A549 (cell line): ENCODE results near the gene ABCC4. TPM values are rescaled to one million over a fixed set of nuclear protein-coding genes. Genes with fewer than 3 reads are reported as not detected.
A peak's percentile ranks its signal among the peaks of the same experiment; 100 is the strongest.

ENCODE experiments used
- ATAC-seq, 2 experiments: fragments of 200-7000 bp in 1 of 2; fragments of >200 bp in 1 of 2; cut with Nextera tagmentation in 1 of 2; cut with Tn5 transposase in 1 of 2; 3 replicates each; pipeline versions ENCODE4 v1.8.0 to v1.9.1; 2018 to 2020; ENCODE audit warnings: mild to moderate bottlenecking in 1 of 2, moderate library complexity in 1 of 2
- CTCF ChIA-PET: fragments of 300-600 bp; sonication (Branson Sonifier 250); formaldehyde crosslinking; extraction: SDS; loops from one replicate; lab custom pipeline; 2021; ENCODE audit warnings: antibody characterized with exemption, inconsistent platforms; lab: Yijun Ruan, JAX
- POLR2A ChIA-PET: fragments of 350-600 bp; formaldehyde crosslinking; extraction: SDS; loops from one replicate; lab custom pipeline; 2021; ENCODE audit warnings: antibody characterized with exemption, inconsistent platforms; lab: Yijun Ruan, JAX
- DNase-seq, 2 experiments: peaks; one replicate each; pipeline versions ENCODE4 v3.0.0 to v3.0.0-alpha.2; 2011 to 2016; ENCODE audit warnings: low read depth in 1 of 2, low spot score in 1 of 2
- FAIRE-seq: peaks from 2 replicates; lab custom pipeline; 2011; peaks lifted over from hg19 to GRCh38; lab: Jason Lieb, UNC
- H3K27ac ChIP-seq, 2 experiments: fragments of >200 bp; sonication (Bioruptor Twin); formaldehyde crosslinking; 3 replicates each; pipeline ENCODE4 v1.5.1; 2016 to 2017
- H3K4me1 ChIP-seq: fragments of >200 bp; sonication (Bioruptor Twin); formaldehyde crosslinking; 3 replicates; pipeline ENCODE4 v1.6.1; 2016
- H3K4me2 ChIP-seq: fragments of >200 bp; sonication (Bioruptor Twin); formaldehyde crosslinking; 3 replicates; pipeline ENCODE4 v1.6.1; 2016
- H3K4me3 ChIP-seq: fragments of >200 bp; sonication (Bioruptor Twin); formaldehyde crosslinking; 3 replicates; pipeline ENCODE4 v1.5.1; 2016
- H3K9me3 ChIP-seq: fragments of >200 bp; sonication (Bioruptor Twin); formaldehyde crosslinking; 3 replicates; pipeline ENCODE4 v1.6.1; 2016
- BCL3 ChIP-seq: fragments of >200 bp; sonication (Bioruptor Twin); formaldehyde crosslinking; IDR thresholded peaks from 3 replicates; pipeline ENCODE4 v1.6.1; 2016
- CBX2 ChIP-seq: fragments of 200-600 bp; sonication (generic); IDR thresholded peaks from 2 replicates; pipeline ENCODE4 v1.6.1; 2016; ENCODE audit warnings: low read depth, mild to moderate bottlenecking, borderline replicate concordance
- CEBPB ChIP-seq, 2 experiments: fragments of >200 bp in 1 of 2; sonication (Bioruptor Twin) in 1 of 2; formaldehyde crosslinking in 1 of 2; IDR thresholded peaks; 2 replicates each; pipeline ENCODE4 v1.6.1; 2012 to 2016
- E2F6 ChIP-seq: IDR thresholded peaks from 2 replicates; pipeline ENCODE4 v1.6.1; 2012; ENCODE audit warnings: low read depth, borderline replicate concordance
- ESRRA ChIP-seq: fragments of 150-350 bp; IDR thresholded peaks from 2 replicates; pipeline ENCODE4 v1.6.1; 2014; ENCODE audit warnings: mild to moderate bottlenecking, low read length, borderline replicate concordance
- FOXS1 ChIP-seq: fragments of 250-450 bp; sonication (Bioruptor Pico); IDR thresholded peaks from 2 replicates; pipeline ENCODE4 v1.5.0; 2020; ENCODE audit warnings: mild to moderate bottlenecking, moderate library complexity
- JUN ChIP-seq, 2 experiments: fragments of >200 bp; sonication (Bioruptor Twin); formaldehyde crosslinking; IDR thresholded peaks; 2 replicates in 1 of 2; 3 replicates in 1 of 2; pipeline ENCODE4 v1.6.1; 2016 to 2017
- JUNB ChIP-seq: fragments of >200 bp; sonication (Bioruptor Twin); formaldehyde crosslinking; IDR thresholded peaks from 2 replicates; pipeline ENCODE4 v1.6.1; 2016
- MAFK ChIP-seq: fragments of 450-650 bp; IDR thresholded peaks from 2 replicates; pipeline ENCODE4 v1.6.1; 2014; ENCODE audit not compliant: partially characterized antibody
- NR3C1 ChIP-seq: fragments of >200 bp; sonication (Bioruptor Twin); formaldehyde crosslinking; IDR thresholded peaks from 3 replicates; pipeline ENCODE4 v1.6.1; 2017
- PBX3 ChIP-seq: IDR thresholded peaks from 2 replicates; pipeline ENCODE4 v1.6.1; 2012
- PHF8 ChIP-seq: fragments of 200-600 bp; sonication (generic); IDR thresholded peaks from 2 replicates; pipeline ENCODE4 v1.6.1; 2016; ENCODE audit warnings: low read depth, mild to moderate bottlenecking, antibody characterized with exemption, moderate library complexity, borderline replicate concordance
- RAD21 ChIP-seq, 2 experiments: fragments of >200 bp in 1 of 2; sonication (Bioruptor Twin) in 1 of 2; formaldehyde crosslinking in 1 of 2; IDR thresholded peaks in 1 of 2; conservative IDR thresholded peaks in 1 of 2; 2 replicates in 1 of 2; 3 replicates in 1 of 2; pipeline ENCODE4 v1.6.1; 2012 to 2018; ENCODE audit warnings: inconsistent platforms in 1 of 2
- RCOR1 ChIP-seq: fragments of 150-350 bp; IDR thresholded peaks from 2 replicates; pipeline ENCODE4 v1.6.1; 2014; ENCODE audit warnings: antibody characterized with exemption, low read length, low read depth
- REST ChIP-seq: fragments of 200-600 bp; sonication (generic); IDR thresholded peaks from 2 replicates; pipeline ENCODE4 v1.6.1; 2016; ENCODE audit warnings: antibody characterized with exemption, mild to moderate bottlenecking, moderate library complexity
- SREBF2 ChIP-seq: fragments of 450-650 bp; IDR thresholded peaks from 2 replicates; pipeline ENCODE4 v1.6.1; 2014; ENCODE audit warnings: mild to moderate bottlenecking, moderate library complexity
- TFCP2L1 ChIP-seq: fragments of 250-450 bp; sonication (Bioruptor Pico); IDR thresholded peaks from 2 replicates; pipeline ENCODE4 v1.5.0; 2021; ENCODE audit warnings: mild to moderate bottlenecking
- TP53 ChIP-seq: fragments of 250-450 bp; sonication (Bioruptor Pico); IDR thresholded peaks from 2 replicates; pipeline ENCODE4 v1.5.0; 2021; ENCODE audit warnings: mild to moderate bottlenecking, moderate library complexity
- USF2 ChIP-seq: fragments of 450-650 bp; IDR thresholded peaks from 2 replicates; pipeline ENCODE4 v1.6.1; 2014; ENCODE audit warnings: antibody characterized with exemption
- ZC3H11A ChIP-seq: fragments of 450-650 bp; IDR thresholded peaks from 2 replicates; pipeline ENCODE4 v1.6.1; 2014; ENCODE audit warnings: antibody characterized with exemption, mild to moderate bottlenecking
- ZNF302 ChIP-seq: fragments of 250-450 bp; sonication (Bioruptor Pico); IDR thresholded peaks from 2 replicates; pipeline ENCODE4 v1.9.0; 2021; ENCODE audit warnings: inconsistent platforms, mild to moderate bottlenecking, moderate library complexity
- WGBS: methylation state at CpG from one replicate; pipeline ENCODE4 v1.1.6; 2017; ENCODE audit errors: missing lambda C conversion rate; 5-methylcytosine and 5-hydroxymethylcytosine counted together
- polyA plus RNA-seq, 4 experiments: library from polyadenylated mRNA; depleted of rRNA in 3 of 4; stranded (reverse); fragments of >200 nt; fragmentation: RNase III in 1 of 4; extraction: RNeasy Plus Mini Kit Qiagen cat#74134 plus additional on column Dnase treatment in 1 of 4; gene quantifications; 2 replicates in 3 of 4; 3 replicates in 1 of 4; pipeline ENCODE4 v1.2.3, GENCODE V29; 2011 to 2017

Gene ABCC4
- polyA plus RNA-seq, 2 of the 4 experiments (the other 2 are of a cell fraction): 23.5 to 56.2 TPM

DNA sequence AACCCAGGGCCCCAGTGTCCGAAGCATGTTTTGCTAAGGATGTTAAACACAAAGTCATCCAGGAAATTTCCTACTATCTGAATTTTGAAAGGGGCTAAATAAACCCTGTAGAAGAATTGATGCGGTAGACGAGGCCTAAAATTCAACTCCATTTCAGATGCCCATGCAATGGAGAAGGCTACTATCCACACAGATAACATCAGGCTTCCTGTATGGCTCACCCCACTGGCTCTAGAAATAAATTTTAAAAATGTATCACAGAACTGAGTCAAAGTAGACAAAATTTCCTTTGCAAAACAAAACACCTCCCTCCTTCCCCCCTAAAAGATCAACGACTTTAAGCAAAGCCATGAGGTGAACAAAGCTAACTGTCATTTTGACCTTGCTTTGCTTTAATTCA is 188.4 kb downstream of the ABCC4 start (continued):
- TF ChIP-seq REST: no peak
- no peak for TF ChIP-seq ZNF302 (CRISPR knock-in tag)

DNA sequence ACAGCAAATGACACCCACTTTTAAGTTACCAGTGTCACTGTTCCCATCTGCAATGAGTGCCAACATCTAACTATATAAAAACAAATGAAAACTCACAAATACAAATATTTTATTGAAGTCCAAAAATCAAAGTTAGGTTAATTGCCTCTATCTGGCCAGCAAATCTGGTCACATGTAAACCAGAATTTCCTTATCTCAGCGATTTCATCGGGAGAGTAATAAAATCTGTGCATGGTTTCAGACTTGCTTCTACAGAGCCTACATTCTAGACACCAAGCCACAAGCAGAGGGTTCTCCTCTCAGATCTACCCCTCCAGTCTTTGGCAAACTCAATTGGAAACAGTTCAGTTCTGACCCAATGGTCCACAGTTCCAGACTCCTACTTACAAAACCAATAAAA is 189.6 kb downstream of the ABCC4 start:
- WGBS: 91% methylated on average over 2 of the region's 2 CpGs
- no peak for FAIRE-seq
- POLR2A ChIA-PET: no interaction called here

DNA sequence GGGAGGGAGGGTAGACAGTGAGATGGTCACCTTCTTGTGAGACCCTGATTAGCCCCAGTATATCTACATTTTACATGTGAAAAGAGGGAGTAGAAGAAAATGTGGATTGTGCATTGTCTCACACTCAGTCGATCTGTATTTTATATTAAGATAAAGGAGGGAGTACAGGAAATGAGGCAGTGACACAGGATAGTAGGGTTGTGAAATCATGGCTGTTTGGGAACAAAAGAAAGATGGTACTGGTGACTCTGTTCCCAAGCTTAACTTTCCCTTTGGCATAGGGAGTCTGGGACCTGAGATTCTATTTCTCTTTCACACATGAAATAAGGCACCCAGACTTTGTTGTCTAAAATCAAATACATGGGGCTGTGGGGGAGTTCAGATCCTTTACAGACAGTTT is 194.7 kb downstream of the ABCC4 start:
- ATAC-seq (no peak), FAIRE-seq (no peak), DNase-seq (no peak)
- no peak overlapping the region for H3K4me3 ChIP-seq
- TF ChIP-seq NR3C1: no peak
- TF ChIP-seq JUNB: no peak
- TF ChIP-seq FOXS1 (CRISPR knock-in tag): no peak
- TF ChIP-seq JUN (IDR thresholded peaks at IDR 0.05): no peak
- no peak for TF ChIP-seq CEBPB (IDR thresholded peaks at IDR 0.05)
- no peak for TF ChIP-seq TFCP2L1 (CRISPR knock-in tag)
- TF ChIP-seq TP53 (CRISPR knock-in tag): no peak
- no peak for TF ChIP-seq PHF8
- TF ChIP-seq RAD21 (conservative IDR thresholded peaks at IDR 0.05 in 1 of 2, IDR thresholded peaks at IDR 0.05 in 1 of 2): no peak
- TF ChIP-seq ESRRA: no peak
- no peak for TF ChIP-seq BCL3
- TF ChIP-seq ZC3H11A: no peak
- TF ChIP-seq RCOR1: no peak
- TF ChIP-seq SREBF2: no peak
- no peak for TF ChIP-seq ZNF302 (CRISPR knock-in tag)
- no peak for TF ChIP-seq CBX2
- POLR2A ChIA-PET: no interaction called here
- peak overlapping the region in 1 of 2 experiments; percentile 48; a peak in 1 of 6 replicates for H3K27ac ChIP-seq
- CTCF ChIA-PET: no interaction called here
- no peak overlapping the region for H3K4me2 ChIP-seq
- H3K4me1 ChIP-seq: peaks cover 16% of the 10 kb centered on the region
- 100% methylated on average over 1 of the region's 1 CpG for WGBS
- no peaks in the 10 kb centered on the region for H3K9me3 ChIP-seq

More for the DNA sequence above, 189.6 kb downstream of the ABCC4 start:
- H3K4me3 ChIP-seq: no peak overlapping the region
- no peak for TF ChIP-seq USF2
- TF ChIP-seq PBX3: no peak
- TF ChIP-seq MAFK: peak; percentile 34
- no peak for TF ChIP-seq ESRRA
- no peak for TF ChIP-seq E2F6
- TF ChIP-seq, all 56 proteins: peak for 1
- H3K27ac ChIP-seq: peak overlapping the region in 1 of 2 experiments; percentile 34; a peak in 1 of 6 replicates
- CTCF ChIA-PET: interaction anchor here (3.6 kb wide), 1 partner anchor 45 kb away, joined by 12 read pairs; no protein-coding TSS in a partner anchor
- DNase-seq: no peak
- H3K4me2 ChIP-seq: no peak overlapping the region
- no peaks in the 10 kb centered on the region for H3K9me3 ChIP-seq
- peaks cover 39% of the 10 kb centered on the region for H3K4me1 ChIP-seq
- no peak for ATAC-seq
